ENCODE measurements around the gene EEA1. TPM values are rescaled to one million over a fixed set of nuclear protein-coding genes. Genes with fewer than 3 reads are reported as not detected.

The EEA1 gene
- total RNA-seq, 1 donor from 2014 or later: 19.9 TPM

- Mint-ChIP-seq H3K9me3 (peaks cover 2% of the 10 kb centered on the region), H3K27ac (ENCODE audit: unreplicated experiment) (no peak overlapping the region), H3K27me3 (ENCODE audit: low read depth) (no peaks in the 10 kb centered on the region), H3K4me3 (no peak overlapping the region), H3K4me1 (peaks cover 25% of the 10 kb centered on the region), H3K36me3 (ENCODE audit: low read depth) (peaks cover 7% of the 10 kb centered on the region)
- DNase-seq (ENCODE audit: low read depth, low spot score): no peak
- TF ChIP-seq, protein P1, sequence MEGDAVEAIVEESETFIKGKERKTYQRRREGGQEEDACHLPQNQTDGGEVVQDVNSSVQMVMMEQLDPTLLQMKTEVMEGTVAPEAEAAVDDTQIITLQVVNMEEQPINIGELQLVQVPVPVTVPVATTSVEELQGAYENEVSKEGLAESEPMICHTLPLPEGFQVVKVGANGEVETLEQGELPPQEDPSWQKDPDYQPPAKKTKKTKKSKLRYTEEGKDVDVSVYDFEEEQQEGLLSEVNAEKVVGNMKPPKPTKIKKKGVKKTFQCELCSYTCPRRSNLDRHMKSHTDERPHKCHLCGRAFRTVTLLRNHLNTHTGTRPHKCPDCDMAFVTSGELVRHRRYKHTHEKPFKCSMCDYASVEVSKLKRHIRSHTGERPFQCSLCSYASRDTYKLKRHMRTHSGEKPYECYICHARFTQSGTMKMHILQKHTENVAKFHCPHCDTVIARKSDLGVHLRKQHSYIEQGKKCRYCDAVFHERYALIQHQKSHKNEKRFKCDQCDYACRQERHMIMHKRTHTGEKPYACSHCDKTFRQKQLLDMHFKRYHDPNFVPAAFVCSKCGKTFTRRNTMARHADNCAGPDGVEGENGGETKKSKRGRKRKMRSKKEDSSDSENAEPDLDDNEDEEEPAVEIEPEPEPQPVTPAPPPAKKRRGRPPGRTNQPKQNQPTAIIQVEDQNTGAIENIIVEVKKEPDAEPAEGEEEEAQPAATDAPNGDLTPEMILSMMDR (conservative IDR thresholded peaks at IDR 0.05): no peak
Measured at GRCh38 chr12:92897844-92898243, 31.3 kb downstream of the EEA1 start.

DNA sequence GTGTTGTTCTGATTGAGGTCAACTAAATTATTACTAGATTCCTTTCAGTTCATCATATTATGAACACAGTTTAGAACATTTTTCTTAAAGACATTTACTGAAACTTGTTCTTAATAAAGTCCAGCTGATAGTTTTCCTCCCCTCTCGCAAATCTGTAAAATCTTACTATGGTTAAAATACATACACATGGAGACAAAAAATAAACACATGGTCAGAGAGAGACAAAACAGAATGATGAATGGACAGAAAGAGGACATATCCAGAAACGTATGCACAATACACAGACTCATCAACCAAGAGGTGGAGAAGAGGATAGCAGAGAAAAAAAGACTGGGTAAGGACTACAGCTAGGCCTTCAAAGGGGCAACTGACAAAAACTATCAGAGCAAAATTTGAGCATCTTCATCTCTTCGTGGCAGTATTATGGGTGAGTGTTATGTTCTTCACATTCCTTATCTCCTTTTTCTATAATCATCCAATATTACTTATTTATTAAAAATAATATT lies 38.4 kb downstream of the EEA1 start:
- H3K27ac Mint-ChIP-seq (ENCODE audit: unreplicated experiment): no peak overlapping the region
- no peaks in the 10 kb centered on the region for H3K9me3 Mint-ChIP-seq
- no peak overlapping the region for H3K4me3 Mint-ChIP-seq
- DNase-seq (ENCODE audit: low read depth, low spot score): no peak
- H3K36me3 Mint-ChIP-seq (ENCODE audit: low read depth): peaks cover 14% of the 10 kb centered on the region
- H3K27me3 Mint-ChIP-seq (ENCODE audit: low read depth): no peaks in the 10 kb centered on the region
- peaks cover 13% of the 10 kb centered on the region for H3K4me1 Mint-ChIP-seq
- TF ChIP-seq, protein P1 (conservative IDR thresholded peaks at IDR 0.05): no peak

- Mint-ChIP-seq H3K27ac (ENCODE audit: unreplicated experiment) (no peak overlapping the region), H3K27me3 (ENCODE audit: low read depth) (no peaks in the 10 kb centered on the region), H3K36me3 (ENCODE audit: low read depth) (peaks cover 37% of the 10 kb centered on the region), H3K4me3 (no peak overlapping the region), H3K9me3 (peaks cover 7% of the 10 kb centered on the region), H3K4me1 (no peaks in the 10 kb centered on the region)
- no peak for DNase-seq (ENCODE audit: low read depth, low spot score)
- TF ChIP-seq, protein P1 (conservative IDR thresholded peaks at IDR 0.05): no peak
Measured at GRCh38 chr12:92886131-92886530, 43.0 kb downstream of the EEA1 start.

DNA sequence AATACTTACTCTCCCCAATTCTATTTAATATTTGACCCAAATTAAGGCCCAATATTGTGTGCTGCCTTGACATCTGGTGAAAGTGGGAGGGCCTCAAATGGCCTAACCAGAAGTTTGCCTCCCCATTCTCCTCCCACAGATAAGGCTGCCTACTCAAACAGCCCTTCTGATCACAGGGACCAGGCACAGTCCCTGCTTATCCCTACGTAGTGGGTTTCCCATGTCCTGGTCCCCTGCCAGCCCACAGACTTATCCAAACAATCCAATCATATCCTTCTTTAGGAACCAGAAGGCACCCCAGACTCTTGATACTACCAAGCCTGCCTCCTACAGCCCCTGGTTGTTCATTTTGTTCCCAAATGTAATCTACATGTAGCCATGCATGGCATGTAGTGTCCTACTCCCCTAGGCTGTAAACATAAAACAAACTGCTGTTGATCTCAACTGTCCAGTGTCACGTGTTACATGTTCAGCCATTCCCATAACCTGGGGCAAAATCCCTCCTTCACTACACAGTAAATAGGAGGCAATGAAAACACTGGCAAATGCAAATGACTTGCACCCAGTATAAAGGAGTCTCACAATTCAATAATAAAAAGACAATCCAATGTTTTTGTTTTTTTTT lies 49.3 kb downstream of the EEA1 start:
- TF ChIP-seq, protein P1 (conservative IDR thresholded peaks at IDR 0.05): no peak
- Mint-ChIP-seq H3K4me1 (no peaks in the 10 kb centered on the region), H3K27me3 (ENCODE audit: low read depth) (no peaks in the 10 kb centered on the region), H3K9me3 (peaks cover 7% of the 10 kb centered on the region), H3K27ac (ENCODE audit: unreplicated experiment) (peak overlapping the region; percentile 5), H3K4me3 (no peak overlapping the region), H3K36me3 (ENCODE audit: low read depth) (peaks cover 44% of the 10 kb centered on the region)
- DNase-seq (ENCODE audit: low read depth, low spot score): no peak

GRCh38 chr12:92877904-92878303 lies 51.2 kb downstream of the EEA1 start:
- DNase-seq (ENCODE audit: low read depth, low spot score): no peak
- Mint-ChIP-seq H3K36me3 (ENCODE audit: low read depth) (peaks cover 31% of the 10 kb centered on the region), H3K27me3 (ENCODE audit: low read depth) (no peaks in the 10 kb centered on the region), H3K27ac (ENCODE audit: unreplicated experiment) (no peak overlapping the region), H3K4me1 (no peaks in the 10 kb centered on the region), H3K9me3 (no peaks in the 10 kb centered on the region), H3K4me3 (no peak overlapping the region)
- TF ChIP-seq, protein P1 (conservative IDR thresholded peaks at IDR 0.05): no peak
